GM15510 (cell line): ENCODE measurements around the gene HAGH.

Experiments used
- POLR2A ChIP-seq: IDR thresholded peaks from 3 replicates; pipeline ENCODE4 v1.6.1; 2011; ENCODE audit warnings: borderline replicate concordance; ENCODE audit not compliant: insufficient read length; ENCODE audit errors: extremely low read depth

HAGH gene

GRCh38 chr16:1762879-1763520 lies 63.6 kb downstream of the HAGH start:
- no peak for TF ChIP-seq POLR2A

- no peak for TF ChIP-seq POLR2A
Measured at GRCh38 chr16:1762196-1762878, 64.3 kb downstream of the HAGH start.

- no peak for TF ChIP-seq POLR2A
Measured at GRCh38 chr16:1761751-1762150, 64.9 kb downstream of the HAGH start.

GRCh38 chr16:1760911-1761310 lies 65.7 kb downstream of the HAGH start:
- no peak for TF ChIP-seq POLR2A

GRCh38 chr16:1759511-1759910 lies 67.1 kb downstream of the HAGH start:
- TF ChIP-seq POLR2A, result no peak

- TF ChIP-seq POLR2A, result no peak
Measured at GRCh38 chr16:1758923-1759322, 67.7 kb downstream of the HAGH start.

GRCh38 chr16:1757714-1758461 lies 68.7 kb downstream of the HAGH start:
- TF ChIP-seq POLR2A, result no peak
